ENCODE measurements around the gene FBXO11. TPM values are rescaled to one million over a fixed set of nuclear protein-coding genes. Genes with fewer than 3 reads are reported as not detected.

FBXO11 gene
- polyA plus RNA-seq, 1 donor (not counting 4 experiments of a cell fraction or from before 2014, with no cell fraction given) = 45.5 TPM

GRCh38 chr2:47890711-47891368, 15.5 kb downstream of the FBXO11 start:
- H2AFZ ChIP-seq (ENCODE audit: control insufficient read depth, low read length) = no peak overlapping the region
- no peak overlapping the region for H3K9ac ChIP-seq (ENCODE audit: control insufficient read depth, extremely low read depth, insufficient read depth, low read length)
- peaks cover 0 to 6% of the 10 kb centered on the region in 2 experiments for H3K36me3 ChIP-seq (ENCODE audit: control insufficient read depth in 2 of 2, extremely low read depth in 1 of 2, insufficient read depth in 2 of 2, low read length in 2 of 2)
- H3K27me3 ChIP-seq (ENCODE audit: control insufficient read depth, extremely low read depth, insufficient read depth, low read length) = no peaks in the 10 kb centered on the region
- H3K9me3 ChIP-seq (ENCODE audit: control insufficient read depth, low read depth, low read length) = no peaks in the 10 kb centered on the region
- no peak for DNase-seq (ENCODE audit: low read depth, low spot score)
- H3K79me2 ChIP-seq (ENCODE audit: control insufficient read depth, insufficient read depth, low read length) = peaks cover 96% of the 10 kb centered on the region
- dilution Hi-C loops (cut with MboI; ENCODE audit: extremely low pct_ligation_motif_present, low sequenced_read_pairs) = no loop called here
- FAIRE-seq = no peak
- no peak overlapping the region for H3K4me3 ChIP-seq (ENCODE audit: control insufficient read depth in 2 of 3, extremely low read depth in 1 of 3, insufficient read depth in 2 of 3, low read depth in 1 of 3, low read length in 3 of 3)
- TF ChIP-seq CTCF (optimal IDR thresholded peaks at IDR 0.05 in 1 of 3, IDR thresholded peaks at IDR 0.05 in 1 of 3, conservative IDR thresholded peaks at IDR 0.05 in 1 of 3; ENCODE audit: extremely low read depth in 1 of 3, insufficient read depth in 2 of 3, low read length in 3 of 3) (no peak), EZH2 (IDR thresholded peaks at IDR 0.05; ENCODE audit: low read length) (no peak)
- no peak overlapping the region for H3K4me2 ChIP-seq (ENCODE audit: control insufficient read depth, extremely low read depth, insufficient read depth, low read depth, low read length)
- no peak overlapping the region for H3K27ac ChIP-seq (ENCODE audit: control insufficient read depth, insufficient read depth, low read length)
- peaks cover 2% of the 10 kb centered on the region for H3K9me1 ChIP-seq (ENCODE audit: control insufficient read depth, extremely low read depth, insufficient read depth, low read length)
- H3K4me1 ChIP-seq (ENCODE audit: control insufficient read depth, extremely low read depth, insufficient read depth, low read length) = peaks cover 6% of the 10 kb centered on the region
- peaks cover 3% of the 10 kb centered on the region for H4K20me1 ChIP-seq (ENCODE audit: control insufficient read depth, extremely low read depth, insufficient read depth, low read length)

- H3K27ac ChIP-seq (ENCODE audit: control insufficient read depth, insufficient read depth, low read length) = no peak overlapping the region
Measured at GRCh38 chr2:47888581-47889280, 17.6 kb downstream of the FBXO11 start.

More at GRCh38 chr2:47888581-47889280, 17.6 kb downstream of the FBXO11 start:
- Histone ChIP-seq H3K4me3 (ENCODE audit: control insufficient read depth in 2 of 3, extremely low read depth in 1 of 3, insufficient read depth in 2 of 3, low read depth in 1 of 3, low read length in 3 of 3) (no peak overlapping the region), H2AFZ (ENCODE audit: control insufficient read depth, low read length) (no peak overlapping the region), H3K9ac (ENCODE audit: control insufficient read depth, extremely low read depth, insufficient read depth, low read length) (no peak overlapping the region), H3K9me1 (ENCODE audit: control insufficient read depth, extremely low read depth, insufficient read depth, low read length) (no peaks in the 10 kb centered on the region), H3K4me2 (ENCODE audit: control insufficient read depth, extremely low read depth, insufficient read depth, low read depth, low read length) (no peak overlapping the region), H4K20me1 (ENCODE audit: control insufficient read depth, extremely low read depth, insufficient read depth, low read length) (peaks cover 3% of the 10 kb centered on the region), H3K27me3 (ENCODE audit: control insufficient read depth, extremely low read depth, insufficient read depth, low read length) (no peaks in the 10 kb centered on the region), H3K36me3 (ENCODE audit: control insufficient read depth in 2 of 2, extremely low read depth in 1 of 2, insufficient read depth in 2 of 2, low read length in 2 of 2) (peaks cover 0 to 6% of the 10 kb centered on the region in 2 experiments), H3K79me2 (ENCODE audit: control insufficient read depth, insufficient read depth, low read length) (peaks cover 96% of the 10 kb centered on the region), H3K9me3 (ENCODE audit: control insufficient read depth, low read depth, low read length) (no peaks in the 10 kb centered on the region), H3K4me1 (ENCODE audit: control insufficient read depth, extremely low read depth, insufficient read depth, low read length) (peaks cover 6% of the 10 kb centered on the region)
- dilution Hi-C loops (cut with MboI; ENCODE audit: extremely low pct_ligation_motif_present, low sequenced_read_pairs) = no loop called here
- DNase-seq (ENCODE audit: low read depth, low spot score) (no peak), FAIRE-seq (no peak)
- TF ChIP-seq CTCF (optimal IDR thresholded peaks at IDR 0.05 in 1 of 3, IDR thresholded peaks at IDR 0.05 in 1 of 3, conservative IDR thresholded peaks at IDR 0.05 in 1 of 3; ENCODE audit: extremely low read depth in 1 of 3, insufficient read depth in 2 of 3, low read length in 3 of 3) (no peak), EZH2 (IDR thresholded peaks at IDR 0.05; ENCODE audit: low read length) (no peak)
